GM19023 (cell line): Measurements from ENCODE around the gene TCEANC.
"Not testable (repeated sequence)": the region's sequence is repeated elsewhere in the genome, so short reads cannot be mapped to it uniquely, and the experiment has no call there.

Source experiments
- ATAC-seq: cut with Tn5 transposase; IDR thresholded peaks from one replicate; pipeline ENCODE4 v1.9.1; 2021; ENCODE audit warnings: mild to moderate bottlenecking, moderate library complexity; ENCODE audit not compliant: unreplicated experiment

TCEANC gene, protein sequence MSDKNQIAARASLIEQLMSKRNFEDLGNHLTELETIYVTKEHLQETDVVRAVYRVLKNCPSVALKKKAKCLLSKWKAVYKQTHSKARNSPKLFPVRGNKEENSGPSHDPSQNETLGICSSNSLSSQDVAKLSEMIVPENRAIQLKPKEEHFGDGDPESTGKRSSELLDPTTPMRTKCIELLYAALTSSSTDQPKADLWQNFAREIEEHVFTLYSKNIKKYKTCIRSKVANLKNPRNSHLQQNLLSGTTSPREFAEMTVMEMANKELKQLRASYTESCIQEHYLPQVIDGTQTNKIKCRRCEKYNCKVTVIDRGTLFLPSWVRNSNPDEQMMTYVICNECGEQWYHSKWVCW

DNA sequence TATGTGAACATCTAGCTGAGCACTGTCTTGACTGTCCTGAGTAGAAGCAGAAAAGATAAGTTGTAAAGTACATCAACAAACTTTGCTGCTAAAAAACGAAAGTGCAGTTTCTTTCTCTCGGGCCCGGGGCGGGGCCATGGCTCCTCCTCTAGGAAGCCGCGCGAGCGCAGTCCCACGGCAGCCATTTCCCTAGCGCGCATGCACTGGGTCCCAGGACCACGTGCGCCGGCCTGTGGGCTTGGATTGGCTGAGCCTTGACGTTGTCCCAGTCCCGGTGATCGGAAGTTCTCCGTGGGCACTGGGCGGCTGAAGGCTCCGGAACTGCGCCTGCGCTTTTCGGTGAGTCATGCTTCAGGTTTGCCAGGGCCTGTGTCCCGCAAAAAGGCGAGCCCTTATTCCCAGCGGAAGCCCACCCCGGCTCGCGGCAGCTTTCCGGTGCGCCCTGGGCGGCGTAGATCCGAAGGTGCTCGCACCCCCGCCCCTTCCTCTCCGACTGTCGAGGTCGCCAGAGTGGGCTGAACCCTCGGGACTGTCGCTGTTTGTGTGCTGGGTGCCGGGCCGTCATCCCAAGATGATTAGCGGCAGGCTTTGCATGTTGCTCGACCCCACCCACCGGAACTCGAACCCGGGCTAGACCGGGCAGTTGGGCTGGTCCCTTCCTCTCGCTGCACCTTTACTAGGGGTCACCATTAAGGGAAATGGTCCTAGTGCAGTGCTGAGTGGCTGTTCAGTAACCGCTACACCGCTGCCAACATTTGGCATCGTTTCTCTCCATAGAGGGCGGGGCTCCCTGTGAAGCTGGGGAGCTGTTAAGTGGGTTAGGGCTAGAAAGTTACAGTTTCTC lies at the start of gene TCEANC:
Gene TCEANC, plus strand, starts transcription at position 292 of the 844 bp plus-strand sequence. CDS start 9,368 bp downstream, outside the sequence.
- peak; percentile 95 for ATAC-seq

DNA sequence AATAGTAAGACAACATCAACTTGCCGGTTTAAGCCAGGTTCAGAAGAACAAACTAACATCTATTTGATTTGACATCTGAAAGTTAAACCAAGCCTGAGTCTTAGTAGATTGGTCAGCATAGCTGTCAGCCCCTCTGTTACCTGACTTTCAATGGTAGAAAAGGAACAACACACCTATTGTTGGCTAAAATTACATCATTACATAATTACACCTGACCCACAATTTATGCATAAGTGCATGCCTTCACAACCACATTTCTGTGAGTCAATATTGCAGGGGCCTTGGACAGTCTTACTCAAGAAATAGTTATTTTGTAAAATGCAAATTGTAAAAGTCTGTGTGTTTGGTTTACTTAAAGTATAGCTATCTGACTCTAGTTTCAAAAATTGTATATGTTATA lies 47.3 kb upstream of the TCEANC start:
- ATAC-seq = no peak

DNA sequence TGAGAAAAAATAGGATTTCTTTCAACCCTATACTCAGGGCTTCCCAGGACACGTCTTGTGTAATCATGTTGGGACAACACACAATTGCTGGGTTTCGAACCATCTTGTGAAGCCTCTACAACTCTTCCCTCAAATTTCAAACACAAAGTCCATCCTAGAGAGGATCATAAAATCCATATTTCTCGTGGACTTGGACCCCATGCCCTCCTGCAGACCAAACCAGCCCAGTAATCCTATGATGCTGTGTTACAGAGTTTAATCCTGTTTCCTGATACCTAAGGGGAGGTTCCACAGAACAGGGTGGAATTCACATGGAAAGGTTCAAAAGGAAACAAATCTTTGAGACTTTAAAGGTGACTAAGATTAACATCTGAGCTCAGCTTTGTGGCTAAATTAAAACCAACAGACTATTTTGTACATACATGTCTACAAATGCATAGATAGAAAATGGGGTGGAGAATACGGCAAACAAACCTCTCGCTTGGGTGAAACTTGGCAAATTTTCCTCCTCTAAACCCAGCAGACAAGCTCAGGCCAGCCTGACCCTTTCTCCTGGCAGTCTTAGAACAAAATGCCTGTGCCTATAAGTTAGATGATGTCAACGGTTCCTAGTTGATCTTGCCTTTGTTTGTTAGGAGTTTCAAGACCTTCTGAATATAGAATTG lies 45.5 kb upstream of the TCEANC start:
- no peak for ATAC-seq

DNA sequence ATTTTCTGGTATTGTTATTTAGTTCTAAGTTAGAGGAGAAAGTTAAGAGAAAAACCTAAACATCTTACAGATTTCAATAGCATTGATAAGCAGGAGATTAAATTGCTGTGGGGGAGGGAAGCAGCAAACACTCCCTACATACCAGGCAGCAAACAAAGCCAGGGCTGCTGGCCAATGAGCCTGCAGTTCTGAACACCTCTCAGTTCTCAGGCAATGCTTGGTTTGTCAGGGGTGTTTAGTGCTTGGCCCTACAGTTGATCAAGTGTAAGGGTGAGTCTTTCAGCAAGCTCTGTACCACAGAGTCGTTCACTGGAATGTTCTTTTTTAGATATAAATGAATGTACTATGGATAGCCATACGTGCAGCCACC lies 45.0 kb upstream of the TCEANC start:
- no peak for ATAC-seq

DNA sequence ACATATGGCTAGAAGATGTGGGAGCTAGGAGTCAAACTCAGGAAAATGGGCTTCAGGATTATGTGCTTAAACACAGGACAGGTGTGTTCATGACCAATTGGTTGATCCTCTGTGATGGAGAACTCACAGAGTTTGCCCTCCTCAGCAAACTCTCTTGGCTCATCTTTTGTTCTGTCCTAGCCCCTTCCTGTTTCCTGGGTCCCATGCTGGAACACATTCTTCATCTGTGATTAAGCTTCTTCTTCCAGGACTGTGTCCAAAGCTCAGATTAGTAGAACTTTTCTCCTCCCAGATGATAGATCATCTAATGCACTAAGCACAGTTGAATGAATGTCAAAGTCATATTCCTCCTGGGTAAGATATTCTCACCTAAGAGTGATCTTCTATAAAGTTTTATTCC lies 38.8 kb upstream of the TCEANC start:
- ATAC-seq = no peak

DNA sequence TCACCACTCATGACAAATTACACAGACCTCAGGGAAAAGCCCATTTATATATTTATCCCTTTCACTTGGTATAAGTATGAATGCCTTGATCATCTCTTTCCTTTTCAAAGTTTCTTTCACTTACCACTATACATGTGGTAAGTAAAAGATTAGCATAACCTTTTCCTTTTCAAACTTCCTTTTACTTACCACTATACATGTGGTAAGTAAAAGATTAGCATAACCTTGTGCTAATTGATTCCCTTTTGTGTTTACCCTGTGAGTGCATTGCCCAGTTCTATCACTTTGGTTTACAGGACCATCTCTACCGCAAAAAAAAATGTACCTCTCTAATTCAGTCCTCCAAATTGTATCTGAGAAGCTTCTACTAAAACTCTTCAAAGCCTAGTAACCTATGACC lies 32.7 kb upstream of the TCEANC start:
- ATAC-seq = no peak

DNA sequence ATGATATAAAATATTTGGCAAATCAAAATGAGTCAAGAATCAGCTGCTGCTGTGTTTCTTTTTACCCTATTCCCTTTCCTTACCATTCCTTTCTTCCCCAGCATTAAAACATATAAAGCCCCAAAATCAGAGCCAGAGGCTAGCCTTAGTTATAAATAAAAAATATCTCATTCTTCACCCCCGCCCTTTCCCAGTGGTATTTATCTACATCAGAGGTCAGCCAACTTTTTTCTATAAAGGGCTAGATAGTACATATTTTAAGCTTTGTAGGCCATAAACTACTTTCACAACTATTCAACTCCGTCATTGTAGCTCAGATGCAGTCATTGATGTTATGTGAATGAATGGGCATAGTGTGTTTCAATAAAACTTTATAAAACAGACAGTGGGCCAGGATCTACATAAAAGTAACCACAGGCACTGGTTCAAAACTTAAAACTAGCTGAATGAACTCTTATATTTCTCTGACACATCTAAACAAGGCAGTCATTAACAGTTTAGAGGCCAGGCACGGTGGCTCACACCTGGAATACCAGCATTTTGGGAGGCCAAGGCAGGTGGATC lies 30.5 kb upstream of the TCEANC start:
- ATAC-seq = no peak

DNA sequence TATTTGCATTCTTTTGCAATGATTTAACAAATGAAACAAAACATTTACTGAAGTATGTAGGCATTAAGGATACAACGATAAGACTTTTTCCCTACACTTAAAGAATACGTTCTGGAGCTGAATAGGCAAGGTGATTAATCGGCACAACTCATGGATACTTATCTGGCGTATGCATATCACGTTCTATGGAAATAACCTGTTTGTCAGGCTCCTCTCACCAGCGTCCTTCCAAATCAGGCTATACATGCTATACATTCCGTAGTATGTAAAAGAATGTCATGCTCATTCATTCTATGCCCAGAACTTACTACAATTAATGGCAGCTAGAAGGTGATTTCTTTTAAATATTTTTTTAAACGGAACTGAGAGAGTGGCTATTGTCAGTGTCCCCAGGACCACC lies 25.6 kb upstream of the TCEANC start:
- ATAC-seq = no peak

DNA sequence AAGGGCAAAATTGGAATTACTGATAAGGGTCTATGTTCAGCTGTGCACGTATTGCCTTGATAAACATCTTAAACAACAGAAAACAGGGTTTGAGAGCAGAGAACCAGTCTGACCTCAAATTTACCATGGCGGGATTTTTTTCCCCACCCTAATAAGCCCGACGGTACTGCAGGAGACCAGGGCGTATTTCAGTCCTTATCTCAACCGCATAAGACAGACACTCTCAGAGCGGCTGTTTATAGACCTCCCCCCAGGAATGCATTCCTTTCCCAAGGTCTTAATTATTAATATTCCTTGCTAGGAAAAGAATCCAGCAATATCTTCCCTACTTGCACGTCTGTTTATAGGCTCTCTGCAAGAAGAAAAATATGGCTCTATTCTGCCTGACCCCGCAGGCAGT lies 15.7 kb upstream of the TCEANC start:
- ATAC-seq = not testable (repeated sequence)

DNA sequence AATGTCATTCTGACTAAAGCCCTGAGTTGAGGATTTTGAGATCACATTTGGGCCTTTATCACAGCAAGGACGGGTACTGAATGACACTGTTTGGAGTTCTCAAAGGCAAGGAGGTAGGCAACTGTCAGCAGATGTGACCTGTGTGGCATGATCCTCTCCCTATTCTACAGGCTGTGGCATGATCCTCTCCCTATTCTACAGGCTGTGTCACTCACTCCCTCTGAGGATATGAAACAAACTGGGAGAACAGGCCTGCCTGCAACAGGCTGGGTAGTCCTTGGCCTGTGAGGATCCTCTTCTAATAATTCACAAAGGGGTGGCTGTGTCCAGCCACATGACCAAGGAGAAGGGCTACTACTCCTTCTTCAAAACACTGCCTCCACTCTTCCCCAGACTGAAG lies 14.9 kb upstream of the TCEANC start:
- ATAC-seq = no peak

DNA sequence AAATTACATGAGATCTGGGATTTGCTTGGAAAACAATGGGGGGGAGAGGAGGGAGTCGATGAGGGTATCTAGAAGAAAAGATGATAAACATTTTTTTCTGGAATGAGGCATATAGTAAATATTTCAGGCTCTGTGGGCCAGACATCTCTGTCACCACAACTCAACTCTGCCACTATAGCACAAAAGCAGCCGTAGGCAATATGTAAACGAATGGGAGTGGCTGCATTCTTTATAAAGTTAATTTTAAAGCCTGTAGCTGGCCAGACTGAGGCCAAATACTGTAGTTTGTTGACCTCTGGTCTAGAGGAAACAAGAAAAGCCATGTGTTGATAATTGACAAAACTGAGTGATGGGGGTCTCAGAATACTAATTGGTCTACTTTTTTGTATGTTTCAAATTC lies 14.1 kb upstream of the TCEANC start:
- no peak for ATAC-seq

DNA sequence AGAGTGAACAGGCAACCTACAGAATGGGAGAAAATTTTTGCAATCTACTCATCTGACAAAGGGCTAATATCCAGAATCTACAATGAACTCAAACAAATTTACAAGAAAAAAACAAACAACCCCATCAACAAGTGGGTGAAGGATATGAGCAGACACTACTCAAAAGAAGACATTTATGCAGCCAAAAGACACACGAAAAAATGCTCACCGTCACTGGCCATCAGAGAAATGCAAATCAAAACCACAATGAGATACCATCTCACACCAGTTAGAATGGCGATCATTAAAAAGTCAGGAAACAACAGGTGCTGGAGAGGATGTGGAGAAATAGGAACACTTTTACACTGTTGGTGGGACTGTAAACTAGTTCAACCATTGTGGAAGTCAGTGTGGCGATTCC lies 11.3 kb upstream of the TCEANC start:
- ATAC-seq = not testable (repeated sequence)

DNA sequence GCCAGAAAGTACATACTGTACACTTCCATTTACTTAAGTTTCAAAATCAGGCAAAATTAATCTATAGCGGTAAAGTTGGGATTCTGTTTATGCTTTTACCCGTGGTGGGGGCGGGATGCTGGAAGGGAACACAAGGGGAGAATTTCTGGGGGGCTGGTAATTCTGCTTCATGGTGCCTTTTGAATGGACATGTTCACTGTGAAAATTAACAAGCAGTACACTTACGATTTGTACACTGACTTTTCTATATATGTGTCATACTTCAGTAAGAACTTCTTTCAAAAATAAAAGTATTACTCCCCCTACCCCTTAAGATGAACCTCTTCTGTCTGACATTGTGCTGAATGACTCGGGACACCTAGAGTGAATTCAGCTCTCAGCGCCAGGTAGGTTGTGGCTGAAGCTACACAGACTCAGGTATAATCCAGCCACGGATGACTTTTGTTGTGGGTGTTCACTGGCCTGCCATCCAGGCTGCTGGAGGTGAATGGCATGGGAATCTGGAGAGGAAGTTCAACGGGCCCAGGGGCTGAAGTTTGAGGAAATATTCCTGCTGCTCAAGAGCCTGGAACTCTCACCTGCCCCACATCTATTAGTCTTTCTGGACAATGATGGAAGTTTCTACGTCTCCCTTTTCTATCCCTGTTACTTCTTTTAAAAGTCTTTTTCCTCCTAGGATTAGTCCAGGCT lies 7.3 kb upstream of the TCEANC start:
- no peak for ATAC-seq

DNA sequence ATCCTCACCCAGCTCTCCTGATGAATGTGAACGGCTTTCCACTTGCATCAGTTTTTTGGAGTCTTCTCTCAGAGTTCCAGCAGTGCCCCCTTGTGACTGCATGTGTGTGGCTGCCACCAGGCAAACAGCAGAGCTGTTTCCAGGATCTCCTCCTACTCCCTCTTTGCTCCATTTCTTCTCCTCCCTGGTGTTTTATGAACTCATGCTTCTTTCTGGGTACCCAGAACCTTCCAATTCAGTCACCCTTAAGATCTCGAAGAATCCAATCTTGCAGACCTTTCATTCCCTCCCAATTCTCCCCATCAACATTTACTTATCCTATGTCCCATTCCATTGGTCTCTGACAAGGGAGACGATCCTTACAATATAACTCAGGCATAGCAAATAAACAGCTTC lies 6.8 kb upstream of the TCEANC start:
- ATAC-seq = no peak

DNA sequence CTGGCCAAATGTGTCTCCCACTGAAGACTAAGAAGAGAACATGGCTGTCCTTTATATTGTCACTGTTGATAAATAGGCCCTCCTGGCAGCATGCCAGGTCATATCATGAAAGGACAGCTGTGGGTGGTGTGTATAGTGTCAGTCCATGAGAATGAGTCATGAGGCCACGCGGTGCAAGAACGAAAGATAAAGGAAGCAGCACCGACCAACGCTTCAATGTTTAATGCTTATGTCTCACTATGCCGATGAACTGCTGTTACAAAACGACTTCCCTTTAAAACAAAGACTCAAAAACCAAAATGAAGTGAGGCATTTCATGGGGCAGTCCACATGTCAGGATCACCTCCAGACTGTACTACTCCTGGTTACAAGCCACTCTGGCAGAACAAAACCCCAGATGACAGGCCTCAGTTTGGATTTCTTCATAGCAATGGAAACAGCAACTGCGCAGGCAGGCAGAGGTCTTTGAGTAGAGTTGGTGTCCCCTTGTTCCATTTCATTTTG lies 5.2 kb upstream of the TCEANC start:
- ATAC-seq = no peak

DNA sequence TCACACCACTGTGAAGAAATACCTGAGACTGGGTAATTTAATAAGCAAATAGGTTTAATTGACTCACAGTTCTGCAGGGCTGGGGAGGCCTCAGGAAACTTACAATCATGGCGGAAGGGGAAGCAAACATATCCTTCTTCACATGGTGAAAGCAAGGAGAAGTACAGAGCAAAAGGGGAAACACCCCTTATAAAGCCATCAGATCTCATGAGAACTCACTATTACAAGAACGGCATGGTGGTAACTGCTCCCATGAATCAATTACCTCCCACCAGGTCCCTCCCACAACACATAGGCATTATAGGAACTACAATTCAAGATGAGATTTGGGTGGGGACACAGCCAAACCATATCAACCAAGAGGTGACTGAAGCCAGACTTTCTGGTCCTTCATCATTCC lies 4.6 kb upstream of the TCEANC start:
- ATAC-seq = not testable (repeated sequence)

DNA sequence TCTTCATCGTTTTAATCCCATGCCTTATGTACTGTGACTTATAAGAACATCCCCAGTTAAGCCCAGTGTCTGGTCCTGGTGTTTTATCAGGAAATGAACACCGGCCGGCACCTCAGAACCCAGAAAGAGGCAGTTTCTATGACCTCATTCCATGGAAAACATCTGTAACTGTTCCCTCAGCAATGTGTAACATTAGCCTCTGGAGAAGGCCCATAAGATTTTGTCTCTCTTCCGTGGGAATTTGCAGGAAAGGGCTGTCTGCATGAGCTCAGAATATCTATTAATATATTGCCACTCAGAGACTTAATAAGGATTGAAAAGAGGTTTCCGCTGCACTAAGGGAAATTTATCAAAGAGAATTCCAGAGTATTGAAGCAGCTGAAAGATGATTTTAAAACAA lies 3.1 kb upstream of the TCEANC start:
- ATAC-seq = no peak

DNA sequence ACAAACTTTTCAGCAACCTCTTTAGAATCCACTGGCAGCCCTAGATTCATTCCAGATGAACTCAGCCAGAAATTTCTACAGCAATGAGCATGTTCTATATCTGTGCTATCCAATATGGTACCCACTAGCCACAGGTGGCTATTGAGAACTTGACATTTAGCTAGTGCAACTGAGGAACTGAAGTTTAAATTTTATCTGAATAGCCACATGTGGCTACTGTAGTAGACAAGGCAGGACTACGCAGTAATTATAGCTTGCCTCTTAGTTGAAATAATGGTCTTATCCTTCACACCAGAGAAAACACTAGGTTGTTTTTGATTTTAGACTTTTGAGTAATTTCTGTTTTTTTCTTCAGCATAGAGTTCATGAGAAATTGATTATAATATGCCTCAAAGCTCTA lies 2.6 kb upstream of the TCEANC start:
- ATAC-seq = no peak

DNA sequence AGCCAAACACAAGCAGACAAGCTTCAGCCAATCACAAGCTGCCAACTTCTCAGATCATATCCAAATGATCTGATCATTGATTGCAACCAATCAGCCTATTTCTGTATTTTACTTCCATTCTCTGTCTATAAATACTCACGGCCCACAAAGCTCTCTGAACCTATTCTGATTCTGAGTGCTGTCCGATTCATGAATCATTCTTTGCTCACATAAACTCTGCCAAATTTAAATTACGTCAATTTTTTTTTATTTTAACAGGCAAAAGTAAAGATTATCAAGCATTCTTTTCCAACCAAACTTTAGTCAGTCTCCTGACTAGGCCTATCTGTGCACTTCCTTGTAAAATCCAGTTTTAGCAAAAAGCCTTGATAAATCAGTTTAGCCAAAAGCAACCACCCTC lies 1.8 kb upstream of the TCEANC start:
- ATAC-seq = no peak

DNA sequence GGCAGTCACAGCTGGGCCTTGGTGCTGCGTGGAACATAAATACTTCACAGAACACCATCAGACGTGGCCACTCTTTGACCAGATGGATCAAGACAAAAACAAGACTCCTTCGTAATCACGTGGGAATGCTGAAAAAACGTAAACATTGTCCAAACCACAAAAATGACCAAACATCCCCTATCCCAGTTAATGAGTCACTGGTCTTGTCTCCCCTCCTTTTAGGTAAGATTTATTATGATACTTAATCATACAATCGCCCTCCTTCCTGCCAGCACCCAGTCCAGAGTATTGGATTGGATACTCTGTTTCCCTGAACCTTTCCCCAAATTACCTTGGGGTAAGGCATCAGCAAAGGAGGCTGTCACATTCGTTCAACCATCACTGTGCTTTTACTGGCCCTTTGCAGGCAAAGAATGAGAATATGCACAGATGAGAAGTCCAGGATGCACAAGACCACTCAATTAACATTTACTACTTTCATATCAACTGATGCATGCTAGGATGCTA lies 601 bp upstream of the TCEANC start:
- ATAC-seq = no peak
